Mononuclear cell (primary cell): ENCODE measurements around the gene ARF1. TPM values are rescaled to one million over a fixed set of nuclear protein-coding genes. Genes with fewer than 3 reads are reported as not detected.

Source experiments
- H3K27me3 ChIP-seq: 2 replicates; pipeline ENCODE4 v1.6.0; 2011; ENCODE audit warnings: low read length, control low read depth; ENCODE audit not compliant: insufficient read depth
- H3K4me1 ChIP-seq: 2 replicates; pipeline ENCODE4 v1.5.1; 2011; ENCODE audit warnings: mild to moderate bottlenecking, low read length, control low read depth; ENCODE audit not compliant: insufficient read depth
- H3K4me3 ChIP-seq: 2 replicates; pipeline ENCODE4 v1.5.1; 2011; ENCODE audit warnings: mild to moderate bottlenecking, low read length, moderate library complexity
- H3K9me3 ChIP-seq: 2 replicates; pipeline ENCODE4 v1.5.1; 2011; ENCODE audit warnings: low read depth, mild to moderate bottlenecking, control low read depth, low read length
- total RNA-seq: library from RNA; depleted of rRNA; stranded (reverse); fragments of >200 nt; gene quantifications from one replicate; pipeline ENCODE4 v1.2.3, GENCODE V29; 2012

The ARF1 gene
- total RNA-seq, 1 donor = 218 TPM

DNA sequence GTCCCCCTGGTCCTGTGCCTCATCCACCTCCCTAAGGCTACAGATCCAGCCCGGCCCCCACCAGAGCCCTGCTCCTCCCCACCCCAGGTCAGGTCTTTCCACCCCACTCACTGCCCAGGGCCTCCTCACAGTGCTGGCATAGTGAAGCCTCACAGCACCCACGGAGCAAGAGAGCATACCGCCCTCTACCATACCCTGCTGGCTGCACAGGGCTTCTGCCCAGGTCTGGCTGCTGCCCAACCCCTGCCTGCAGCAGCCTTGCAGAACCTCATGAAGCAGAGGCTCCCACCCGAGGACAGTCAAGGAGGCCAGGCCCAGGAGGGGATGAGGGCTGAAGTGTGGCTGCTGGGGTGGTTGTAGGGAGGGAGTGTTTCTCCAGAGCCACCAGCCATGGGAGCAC is 19.7 kb upstream of the ARF1 start:
- H3K4me3 ChIP-seq = no peak overlapping the region
- peaks cover 49% of the 10 kb centered on the region for H3K27me3 ChIP-seq
- H3K9me3 ChIP-seq = no peaks in the 10 kb centered on the region
- peaks cover 21% of the 10 kb centered on the region for H3K4me1 ChIP-seq

DNA sequence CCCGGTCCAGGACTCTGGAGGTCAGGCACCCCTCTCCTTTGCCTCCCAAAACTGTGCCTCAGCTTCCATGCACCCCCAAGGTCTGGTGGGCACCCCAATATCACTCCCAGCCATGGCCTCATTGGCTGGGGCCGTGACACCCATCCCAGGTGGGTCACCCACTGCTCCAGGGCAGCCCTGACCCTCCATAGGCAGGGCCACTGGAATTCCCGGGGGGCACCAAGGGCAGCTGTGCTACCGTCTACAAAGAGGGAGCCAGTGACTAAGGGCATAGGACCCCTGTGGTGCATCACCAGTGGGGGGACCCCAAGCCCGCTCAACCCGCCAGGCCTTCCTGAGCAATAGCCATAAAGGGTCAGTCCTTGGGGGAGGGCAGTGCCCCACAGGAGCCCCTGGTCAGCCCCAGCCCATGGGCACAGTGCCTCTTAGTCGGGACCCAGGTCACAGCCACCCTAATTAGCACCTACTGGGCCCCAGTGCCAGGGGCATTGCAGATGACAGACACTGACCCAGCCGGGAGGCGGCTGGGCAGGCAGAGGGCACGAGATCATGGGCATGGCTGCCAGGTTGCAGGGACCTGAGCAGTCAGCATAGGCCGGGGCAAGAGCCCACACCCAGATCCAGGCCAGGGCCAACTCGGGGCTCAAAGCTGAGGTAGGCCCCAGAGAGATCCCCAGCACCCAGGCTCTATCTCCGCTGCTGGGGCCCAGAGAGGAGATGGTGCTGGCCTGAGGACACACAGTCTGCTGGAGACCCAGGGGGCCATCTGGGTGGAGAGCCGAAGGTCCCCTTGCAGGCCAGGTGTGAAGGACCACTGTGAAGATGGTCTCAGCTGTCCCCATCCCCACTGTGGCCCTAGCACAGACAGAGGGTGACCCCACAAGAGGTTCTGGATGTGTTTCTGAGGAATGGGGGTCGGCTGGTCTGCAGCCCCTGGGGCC is 19.0 kb upstream of the ARF1 start:
- H3K4me3 ChIP-seq = no peak overlapping the region
- H3K27me3 ChIP-seq = peaks cover 42% of the 10 kb centered on the region
- no peaks in the 10 kb centered on the region for H3K9me3 ChIP-seq
- H3K4me1 ChIP-seq = peaks cover 21% of the 10 kb centered on the region

DNA sequence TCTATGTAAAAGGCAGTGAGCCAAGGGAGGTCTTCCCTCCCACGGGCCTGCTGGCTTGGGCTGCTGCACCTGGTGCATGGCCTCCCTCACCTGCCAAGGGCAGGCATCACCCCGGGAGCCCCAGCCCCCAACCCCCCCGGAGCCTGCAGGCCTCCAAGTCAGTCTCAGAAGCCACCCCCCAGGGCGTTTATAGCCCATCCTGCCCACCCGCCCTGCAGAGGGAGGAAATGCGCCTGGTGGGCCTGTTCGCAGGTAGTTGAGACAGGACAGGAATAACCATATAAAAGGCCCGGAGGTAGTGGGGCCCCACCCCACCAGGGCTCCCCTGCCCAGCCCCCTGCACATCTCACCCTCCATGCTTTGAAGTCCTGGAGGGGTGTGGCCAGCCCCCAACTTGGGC is 18.2 kb upstream of the ARF1 start:
- Histone ChIP-seq H3K4me3 (no peak overlapping the region), H3K4me1 (peaks cover 15% of the 10 kb centered on the region), H3K9me3 (no peaks in the 10 kb centered on the region), H3K27me3 (peaks cover 35% of the 10 kb centered on the region)

DNA sequence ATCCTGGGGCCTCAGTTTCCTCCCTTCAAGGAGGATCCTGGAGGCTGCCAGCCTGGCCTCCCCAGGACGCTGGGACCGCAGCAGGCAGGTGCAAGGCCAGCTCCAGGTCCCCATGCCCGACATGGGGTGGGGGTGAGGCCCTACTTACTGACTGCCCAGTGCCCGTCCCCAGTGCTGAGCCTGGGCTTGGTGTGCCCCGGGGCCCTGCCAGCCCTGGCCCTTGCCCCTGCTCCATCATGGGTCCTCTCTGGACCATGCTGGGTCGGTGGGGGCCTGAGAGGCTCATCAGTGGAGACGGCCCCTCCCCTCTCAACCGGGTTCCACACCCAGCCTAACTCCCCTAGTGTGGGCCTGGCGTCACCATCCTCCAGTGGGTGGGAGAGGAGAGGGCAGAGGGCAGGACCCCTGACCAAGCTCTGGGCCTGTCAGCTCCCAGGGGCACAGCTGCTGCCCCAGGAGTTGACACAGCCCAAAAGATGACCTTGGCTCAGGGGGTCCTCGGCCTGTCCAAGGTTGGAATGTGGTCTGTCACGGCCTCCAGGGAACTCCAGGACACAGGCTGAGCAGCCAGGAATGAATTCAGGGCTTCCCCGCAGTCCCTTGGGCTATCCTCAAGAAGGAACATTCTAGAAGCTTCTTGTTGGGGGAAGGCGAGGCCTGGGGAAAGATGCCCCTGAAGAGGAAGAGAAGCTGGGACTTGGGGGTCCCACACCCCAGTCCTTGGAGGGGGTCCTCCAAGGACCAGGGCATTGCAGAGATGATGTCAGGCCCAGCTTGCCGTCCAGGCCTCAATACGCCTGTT is 17.6 kb upstream of the ARF1 start:
- H3K4me1 ChIP-seq = peaks cover 9% of the 10 kb centered on the region
- no peaks in the 10 kb centered on the region for H3K9me3 ChIP-seq
- H3K27me3 ChIP-seq = peaks cover 32% of the 10 kb centered on the region
- H3K4me3 ChIP-seq = no peak overlapping the region

DNA sequence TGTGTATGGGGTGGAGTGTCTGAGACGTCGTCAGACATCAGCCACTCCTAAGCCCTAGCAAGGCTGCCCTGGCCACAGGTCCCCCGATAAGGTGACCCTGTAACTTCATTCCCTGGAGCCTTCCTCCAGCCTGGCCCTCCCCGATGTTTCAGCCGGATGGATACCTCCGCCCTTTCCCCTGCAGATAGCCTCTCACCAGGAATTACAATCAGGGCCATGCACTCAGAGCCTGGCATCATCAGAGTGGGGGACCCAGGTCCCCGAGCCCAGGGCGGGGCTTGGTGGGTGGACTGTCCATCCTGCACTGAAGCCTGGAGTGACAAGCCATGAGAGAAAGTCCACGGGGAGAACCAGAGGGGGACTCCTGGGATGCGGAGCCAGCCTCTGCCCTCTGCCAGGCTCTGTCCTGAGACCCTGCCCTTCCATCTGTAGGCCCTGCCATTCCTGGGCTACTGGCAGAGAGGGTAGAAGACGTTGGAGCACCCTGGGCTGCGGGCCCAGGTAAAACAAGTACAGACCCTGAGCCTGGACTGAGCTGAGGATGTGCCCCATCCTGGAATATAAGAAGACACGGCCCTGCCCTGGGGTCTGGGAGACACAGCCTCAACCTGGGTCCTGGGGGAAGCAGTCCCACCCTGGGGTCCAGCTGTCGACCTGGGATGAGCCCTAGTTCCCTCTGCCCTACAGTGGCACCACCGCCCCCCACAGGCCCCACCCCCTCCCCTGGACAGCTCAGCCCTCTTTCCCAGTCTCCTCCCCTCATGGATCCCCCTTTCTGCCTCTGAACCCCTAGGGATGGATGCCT is 16.8 kb upstream of the ARF1 start:
- H3K4me1 ChIP-seq = peaks cover under 1% of the 10 kb centered on the region
- peaks cover 24% of the 10 kb centered on the region for H3K27me3 ChIP-seq
- no peak overlapping the region for H3K4me3 ChIP-seq
- no peaks in the 10 kb centered on the region for H3K9me3 ChIP-seq

DNA sequence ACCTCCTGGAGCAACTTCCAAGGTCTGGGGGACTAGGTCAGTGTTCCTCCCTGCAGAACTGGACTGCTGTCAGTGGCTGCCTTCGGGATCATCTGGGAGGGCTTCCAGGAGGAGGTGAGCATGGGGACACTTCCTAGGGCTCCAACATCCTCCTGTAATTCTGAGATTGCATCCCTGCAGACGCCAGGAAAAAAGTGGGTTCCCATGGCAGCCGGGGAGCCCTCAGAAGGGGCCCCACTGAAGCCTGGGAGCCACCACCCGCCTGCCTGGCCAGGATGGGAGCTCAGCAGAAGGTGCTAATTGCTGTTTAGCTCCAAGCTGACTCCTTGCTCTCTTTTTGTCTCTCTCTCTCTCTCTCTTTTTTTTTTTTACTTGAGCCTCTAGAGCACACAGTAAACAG is 16.1 kb upstream of the ARF1 start:
- Histone ChIP-seq H3K4me3 (no peak overlapping the region), H3K27me3 (peaks cover 17% of the 10 kb centered on the region), H3K4me1 (no peaks in the 10 kb centered on the region), H3K9me3 (no peaks in the 10 kb centered on the region)

DNA sequence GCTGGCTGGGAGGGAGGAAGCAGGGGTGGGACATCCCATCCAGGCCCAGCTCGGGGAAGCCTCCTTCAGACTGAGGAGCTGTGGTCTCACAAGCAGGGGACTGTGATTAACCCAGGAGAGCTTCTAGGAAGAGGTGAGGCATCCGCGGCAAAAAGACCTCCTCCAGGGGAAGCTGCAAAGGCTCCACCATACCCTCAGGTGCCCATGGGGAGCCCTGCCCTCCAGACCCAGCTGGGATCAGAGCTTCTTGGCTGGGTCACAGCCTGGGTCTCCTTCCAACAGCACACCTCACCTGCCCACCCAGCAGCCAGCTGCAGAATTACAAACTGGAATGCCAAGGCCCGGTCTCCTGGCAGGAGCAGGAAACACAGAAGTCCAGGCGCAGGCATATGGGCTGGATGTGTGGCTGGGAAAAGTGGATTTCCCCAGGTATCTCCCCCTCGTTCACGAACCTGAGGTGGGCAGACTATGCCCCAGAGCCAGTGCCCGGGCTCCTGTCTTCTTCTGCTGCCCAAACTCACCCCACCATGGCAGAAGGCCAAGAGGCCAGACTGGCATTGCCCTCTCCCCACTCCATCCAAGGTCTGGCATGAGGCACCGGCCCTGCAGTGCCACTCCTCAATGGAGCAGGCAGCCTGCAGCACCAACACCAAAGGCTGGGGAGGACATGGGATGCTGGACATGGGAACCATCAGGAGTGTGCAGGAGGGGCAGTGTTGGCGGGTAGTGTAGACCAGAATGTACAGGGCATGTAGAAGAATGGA is 15.4 kb upstream of the ARF1 start:
- peaks cover 12% of the 10 kb centered on the region for H3K27me3 ChIP-seq
- no peak overlapping the region for H3K4me3 ChIP-seq
- no peaks in the 10 kb centered on the region for H3K9me3 ChIP-seq

DNA sequence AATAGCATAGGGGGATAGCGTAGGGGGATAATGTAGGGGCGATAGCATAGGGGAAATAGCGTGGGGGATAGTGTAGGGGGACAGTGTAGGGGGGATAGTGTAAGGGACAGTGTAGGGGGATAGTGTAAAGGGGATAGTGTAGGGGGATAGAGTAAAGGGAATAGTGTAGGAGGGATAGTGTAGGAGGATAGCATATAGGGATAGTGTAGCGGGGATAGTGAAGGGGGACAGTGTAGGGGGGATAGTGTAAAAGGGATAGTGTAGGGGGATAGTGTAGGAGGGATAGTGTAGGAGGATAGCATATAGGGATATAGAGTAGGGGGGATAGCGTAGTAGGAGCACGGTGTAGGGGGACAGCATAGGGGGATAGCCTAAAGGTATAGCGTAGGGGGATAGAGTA is 14.1 kb upstream of the ARF1 start:
- peaks cover 11% of the 10 kb centered on the region for H3K27me3 ChIP-seq
- H3K9me3 ChIP-seq = no peaks in the 10 kb centered on the region
- no peak overlapping the region for H3K4me3 ChIP-seq
- H3K4me1 ChIP-seq = no peaks in the 10 kb centered on the region

More for the DNA sequence above, 15.4 kb upstream of the ARF1 start:
- no peaks in the 10 kb centered on the region for H3K4me1 ChIP-seq

DNA sequence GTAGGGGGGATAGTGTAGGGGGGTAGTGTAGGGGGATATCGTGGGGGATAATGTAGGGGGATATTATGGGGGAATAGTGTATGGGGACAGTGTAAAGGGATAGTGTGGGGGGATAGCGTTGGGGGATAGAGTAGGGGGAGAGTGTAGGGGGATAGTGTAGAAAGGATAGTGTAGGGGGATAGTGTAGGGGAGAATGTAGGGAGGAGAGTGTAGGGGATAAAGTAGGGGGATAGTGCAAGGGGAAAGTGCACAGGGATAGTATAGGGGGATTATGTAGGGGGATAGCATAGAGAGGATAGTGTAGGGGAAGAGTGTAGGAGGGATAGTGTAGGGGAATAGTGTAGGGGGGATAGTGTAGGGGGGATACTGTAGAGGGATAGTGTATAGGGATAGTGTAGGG is 12.3 kb upstream of the ARF1 start:
- H3K9me3 ChIP-seq = no peaks in the 10 kb centered on the region
- no peak overlapping the region for H3K4me3 ChIP-seq
- no peaks in the 10 kb centered on the region for H3K4me1 ChIP-seq
- H3K27me3 ChIP-seq = peaks cover 11% of the 10 kb centered on the region

DNA sequence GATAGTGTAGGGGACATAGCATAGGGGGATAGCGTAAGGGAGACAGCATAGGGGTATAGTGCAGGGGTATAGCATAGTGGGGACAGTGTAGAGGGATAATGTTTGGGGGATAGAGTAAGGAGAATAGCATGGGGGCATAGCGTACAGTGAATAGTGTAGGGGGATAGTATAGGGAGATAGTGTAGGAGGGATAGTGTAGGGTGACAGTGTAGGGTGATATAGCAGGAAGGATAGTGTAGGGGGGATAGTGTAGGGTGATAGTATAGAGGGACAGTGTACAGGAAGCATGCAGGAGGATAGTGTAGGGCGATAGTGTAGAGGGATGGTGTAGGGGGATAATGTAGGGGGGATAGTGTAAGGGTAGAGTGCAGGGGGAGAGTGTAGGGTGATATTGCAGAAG is 11.7 kb upstream of the ARF1 start:
- H3K27me3 ChIP-seq = peaks cover 6% of the 10 kb centered on the region
- no peak overlapping the region for H3K4me3 ChIP-seq
- H3K9me3 ChIP-seq = no peaks in the 10 kb centered on the region
- H3K4me1 ChIP-seq = no peaks in the 10 kb centered on the region

DNA sequence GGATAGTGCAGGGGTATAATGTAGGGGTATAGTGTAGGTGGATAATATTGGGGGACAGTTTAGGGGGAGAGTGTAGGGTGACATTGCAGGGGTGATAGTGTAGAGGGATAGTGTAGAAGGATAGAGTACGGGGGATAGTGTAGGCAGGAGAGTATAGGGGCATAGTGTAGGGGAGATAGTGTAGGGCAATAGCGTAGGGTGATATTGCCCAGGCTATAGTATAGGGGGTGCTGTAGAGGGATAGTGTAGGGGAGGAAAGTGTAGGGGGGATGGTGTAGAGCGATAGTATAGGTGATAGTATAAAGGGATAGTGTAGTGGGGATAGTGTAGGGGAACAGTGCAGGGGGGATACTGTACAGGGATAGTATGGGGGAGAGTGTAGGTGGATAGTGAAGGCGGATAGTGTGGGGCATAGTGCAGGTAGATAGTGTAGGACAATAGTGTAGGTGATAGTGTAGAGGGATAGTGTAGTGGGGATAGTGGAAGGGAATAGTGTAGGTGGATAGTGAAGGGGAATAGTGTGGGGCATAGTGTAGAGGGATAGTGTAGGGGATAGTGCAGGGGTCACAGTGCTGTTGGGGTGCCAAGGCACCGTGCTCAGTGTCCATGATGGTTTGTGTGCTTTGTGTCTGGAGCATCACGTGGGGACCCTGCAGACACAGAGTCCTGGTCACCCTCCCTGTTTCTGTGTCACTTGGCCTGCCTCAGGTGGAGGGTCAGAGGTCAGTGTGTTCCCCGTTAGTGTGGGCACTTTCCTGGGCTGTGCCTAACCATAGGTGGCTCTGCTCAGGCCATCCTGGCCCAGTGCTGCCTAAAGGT is 10.5 kb upstream of the ARF1 start:
- H3K4me3 ChIP-seq = no peak overlapping the region
- H3K9me3 ChIP-seq = no peaks in the 10 kb centered on the region
- no peaks in the 10 kb centered on the region for H3K4me1 ChIP-seq
- H3K27me3 ChIP-seq = no peaks in the 10 kb centered on the region

DNA sequence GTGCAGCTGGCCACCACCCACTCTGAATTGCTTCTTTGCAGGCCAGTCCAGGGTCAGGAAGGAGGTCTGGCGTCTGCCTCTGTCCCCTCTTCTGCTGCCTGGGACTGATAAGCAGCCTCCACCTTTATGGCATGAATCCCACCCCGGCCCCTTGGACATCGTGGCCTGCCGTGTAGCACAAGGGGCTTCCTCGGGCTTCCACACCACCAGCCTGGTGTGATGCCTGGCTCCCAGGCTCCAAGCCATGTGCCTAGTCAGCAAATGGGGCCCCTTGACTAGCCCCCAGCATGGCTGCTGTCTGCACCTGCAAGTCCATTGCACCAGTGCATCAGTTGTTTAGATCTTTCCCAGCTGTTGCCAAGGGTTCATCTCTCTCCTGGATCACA is 9.9 kb upstream of the ARF1 start:
- Histone ChIP-seq H3K9me3 (no peaks in the 10 kb centered on the region), H3K4me1 (no peaks in the 10 kb centered on the region), H3K4me3 (no peak overlapping the region), H3K27me3 (no peaks in the 10 kb centered on the region)

DNA sequence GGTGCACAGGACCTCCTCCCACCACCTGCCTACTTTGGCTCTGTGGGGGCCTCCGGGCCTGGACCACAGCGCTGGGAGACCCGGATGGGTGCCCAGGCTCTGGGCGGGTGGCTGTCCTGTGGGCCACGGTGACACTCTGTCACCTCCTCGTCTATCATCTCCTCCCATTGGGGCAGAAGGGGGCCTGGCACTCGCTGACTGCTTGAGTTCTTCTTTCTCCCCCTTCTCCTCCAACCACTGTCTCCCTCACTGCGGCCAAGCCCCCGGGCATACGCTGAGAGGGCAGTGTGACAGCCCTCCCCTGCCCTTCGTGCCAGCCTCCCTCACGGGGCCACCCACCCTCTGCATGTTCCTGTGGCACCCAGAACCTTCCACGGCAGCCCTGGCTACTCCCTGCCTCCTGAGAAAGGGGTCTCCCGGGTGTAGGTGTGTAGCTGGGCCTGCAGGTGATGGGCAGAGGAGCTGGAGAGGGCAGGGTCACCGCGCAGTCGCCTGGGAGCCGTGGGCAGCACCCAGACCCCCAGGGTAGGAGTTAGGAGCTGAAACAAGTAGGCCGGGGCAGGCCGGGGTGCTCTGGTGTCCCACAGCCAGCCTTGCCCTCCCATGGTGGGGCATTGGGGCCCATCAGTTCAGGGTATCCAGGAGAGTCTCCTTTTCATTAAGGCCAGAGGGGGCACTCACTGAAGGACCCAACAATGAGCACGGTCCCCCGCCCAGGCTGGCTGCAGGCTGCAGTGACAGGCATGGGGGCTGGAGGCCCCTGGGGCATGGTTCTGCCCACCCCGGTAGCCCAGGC is 9.2 kb upstream of the ARF1 start:
- Histone ChIP-seq H3K4me1 (no peaks in the 10 kb centered on the region), H3K9me3 (no peaks in the 10 kb centered on the region), H3K4me3 (no peak overlapping the region), H3K27me3 (no peaks in the 10 kb centered on the region)
